Central memory CD8-positive, alpha-beta T cell (primary cell): ENCODE measurements around the gene TBC1D16.
"Not testable (repeated sequence)": the region's sequence is repeated elsewhere in the genome, so short reads cannot be mapped to it uniquely, and the experiment has no call there.

ENCODE experiments used
- ATAC-seq: fragments of 150-1000 bp; cut with Tn5 transposase; replicated peaks from 2 replicates; pipeline ENCODE4 v1.10.0; 2022; ENCODE audit warnings: mild to moderate bottlenecking, moderate FRiP score, moderate number of reproducible peaks; ENCODE audit not compliant: poor library complexity, severe bottlenecking; ENCODE audit errors: extremely low read depth
- DNase-seq, 2 donors: peaks; one replicate each; pipeline ENCODE4 v3.0.0; 2021; ENCODE audit warnings: low spot score in 2 of 2
- H3K27ac Mint-ChIP-seq: one replicate; pipeline ENCODE4 v1.8.0; 2022; ENCODE audit warnings: low read depth, mild to moderate bottlenecking, moderate library complexity, mixed read lengths
- H3K27me3 Mint-ChIP-seq: one replicate; pipeline ENCODE4 v1.8.0; 2022; ENCODE audit warnings: mixed read lengths
- H3K36me3 Mint-ChIP-seq: one replicate; pipeline ENCODE4 v1.8.0; 2022; ENCODE audit warnings: mild to moderate bottlenecking, moderate library complexity, mixed read lengths; ENCODE audit not compliant: insufficient read depth
- H3K4me1 Mint-ChIP-seq: one replicate; pipeline ENCODE4 v1.8.0; 2022; ENCODE audit warnings: mixed read lengths
- H3K4me3 Mint-ChIP-seq: one replicate; pipeline ENCODE4 v1.8.0; 2022; ENCODE audit warnings: mild to moderate bottlenecking, moderate library complexity, mixed read lengths
- H3K9me3 Mint-ChIP-seq: one replicate; pipeline ENCODE4 v1.8.0; 2022; ENCODE audit warnings: mixed read lengths

The TBC1D16 gene

DNA sequence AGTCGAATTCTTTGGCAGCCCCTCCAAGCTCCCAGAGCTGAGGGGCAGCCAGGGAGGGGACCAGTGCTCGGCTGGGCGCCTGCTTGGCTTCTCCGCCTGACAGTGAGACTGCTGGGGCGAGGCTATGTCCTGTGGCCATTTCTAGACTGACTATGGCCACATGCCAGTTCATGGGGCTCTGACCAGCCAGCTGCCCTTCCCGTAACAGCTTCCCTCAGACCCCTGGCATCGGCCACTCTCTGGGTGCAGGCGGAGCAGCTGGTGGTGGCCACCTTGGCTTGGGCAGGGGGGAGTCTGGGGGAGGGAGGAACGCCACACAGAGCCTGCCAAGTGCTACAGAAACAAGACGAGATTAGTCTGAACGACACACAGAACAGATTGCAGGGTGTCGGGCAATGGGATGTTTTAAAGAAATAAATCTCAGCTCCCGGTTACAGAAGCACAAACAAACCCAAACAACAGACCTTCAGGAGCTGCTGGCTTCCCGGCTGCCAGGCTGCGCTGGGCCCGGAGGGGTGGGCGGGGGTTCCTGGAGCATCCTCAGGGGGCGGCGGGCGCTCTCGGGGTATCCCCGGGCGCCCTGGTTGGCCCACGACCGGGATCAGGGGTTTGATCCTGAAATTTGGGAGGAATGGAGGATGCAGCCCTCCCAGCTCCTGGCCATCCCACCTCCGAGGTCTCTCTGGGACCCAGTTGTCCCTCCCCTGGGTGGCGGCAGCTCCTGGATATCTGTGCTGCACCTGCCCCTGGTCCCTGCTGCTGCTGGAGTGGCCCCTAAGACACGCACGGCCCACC lies 34.5 kb downstream of the TBC1D16 start:
- ATAC-seq (no peak), DNase-seq (no peak)
- no peaks in the 10 kb centered on the region for H3K9me3 Mint-ChIP-seq
- peaks cover 8% of the 10 kb centered on the region for H3K36me3 Mint-ChIP-seq
- no peaks in the 10 kb centered on the region for H3K27me3 Mint-ChIP-seq
- no peak overlapping the region for H3K27ac Mint-ChIP-seq
- H3K4me3 Mint-ChIP-seq, result no peak overlapping the region
- peaks cover 29% of the 10 kb centered on the region for H3K4me1 Mint-ChIP-seq

- H3K4me3 Mint-ChIP-seq, result no peak overlapping the region
These were observed 35.5 kb downstream of the TBC1D16 start for GRCh38 chr17:80000136-80000535.

DNA sequence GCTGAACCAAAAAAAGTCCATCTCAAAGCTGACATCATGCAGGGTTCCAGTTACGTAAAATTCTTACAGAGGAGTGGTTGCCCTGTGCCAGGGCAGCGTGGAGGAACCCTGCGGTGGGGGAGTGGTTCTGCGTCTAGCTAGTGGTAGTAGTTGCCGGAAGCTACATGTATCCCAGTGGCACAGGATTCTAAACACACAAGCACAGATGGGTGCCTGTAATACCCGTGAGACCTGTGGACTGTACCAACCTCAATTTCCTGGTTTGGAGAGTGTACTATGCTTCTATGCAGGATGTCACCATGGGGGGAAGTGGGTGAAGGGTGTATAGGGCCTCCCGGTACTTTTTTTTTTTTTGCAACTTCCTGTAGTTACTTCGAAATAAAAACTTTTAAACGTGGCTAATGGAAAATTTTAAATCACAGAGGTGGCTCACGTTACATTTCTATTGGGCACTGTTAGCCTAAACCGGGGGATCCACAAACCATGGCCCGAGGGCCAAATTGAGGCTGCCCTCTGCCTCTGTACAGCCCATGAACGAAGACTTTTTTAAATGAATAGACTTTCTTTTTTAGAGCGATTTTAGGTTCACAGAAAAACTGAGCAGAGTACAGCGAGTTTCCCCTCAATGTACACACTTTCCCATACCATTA lies 38.5 kb downstream of the TBC1D16 start:
- H3K4me3 Mint-ChIP-seq, result peak overlapping the region; percentile 71
- no peaks in the 10 kb centered on the region for H3K27me3 Mint-ChIP-seq
- H3K4me1 Mint-ChIP-seq, result peaks cover 31% of the 10 kb centered on the region
- ATAC-seq, result peak; percentile 98
- peak; percentile 59 to 87 for DNase-seq
- H3K36me3 Mint-ChIP-seq, result peaks cover 8% of the 10 kb centered on the region
- peak overlapping the region; percentile 82 for H3K27ac Mint-ChIP-seq
- H3K9me3 Mint-ChIP-seq, result no peaks in the 10 kb centered on the region

More at GRCh38 chr17:80000136-80000535, 35.5 kb downstream of the TBC1D16 start:
- H3K36me3 Mint-ChIP-seq, result peaks cover 8% of the 10 kb centered on the region
- H3K27me3 Mint-ChIP-seq, result no peaks in the 10 kb centered on the region
- H3K9me3 Mint-ChIP-seq, result no peaks in the 10 kb centered on the region
- no peak for DNase-seq
- H3K27ac Mint-ChIP-seq, result no peak overlapping the region
- peaks cover 24% of the 10 kb centered on the region for H3K4me1 Mint-ChIP-seq
- ATAC-seq, result no peak

- Mint-ChIP-seq H3K4me1 (peaks cover 34% of the 10 kb centered on the region), H3K27ac (peak overlapping the region; percentile 82), H3K4me3 (peak overlapping the region; percentile 3), H3K36me3 (peaks cover 8% of the 10 kb centered on the region), H3K9me3 (no peaks in the 10 kb centered on the region), H3K27me3 (no peaks in the 10 kb centered on the region)
- no peak for ATAC-seq
- DNase-seq, result no peak
These were observed 39.4 kb downstream of the TBC1D16 start for GRCh38 chr17:79996291-79996690.

DNA sequence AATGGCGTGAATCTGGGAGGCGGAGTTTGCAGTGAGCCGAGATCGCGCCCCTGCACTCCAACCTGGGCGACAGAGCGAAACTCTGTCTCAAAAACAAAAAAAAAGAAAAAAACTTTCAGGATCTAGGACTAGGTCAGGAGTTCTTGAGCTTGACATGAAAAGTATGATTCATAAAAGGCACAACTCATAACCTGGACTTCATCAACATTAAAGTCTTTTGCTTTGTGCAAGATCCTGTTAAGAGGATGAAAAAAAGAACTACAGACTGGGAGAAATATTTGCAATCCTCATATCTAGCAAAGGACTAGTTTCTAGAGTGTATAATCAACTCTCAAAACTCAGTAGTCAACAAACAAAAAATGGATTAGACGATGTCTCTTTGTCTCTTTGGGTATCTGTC lies 40.0 kb downstream of the TBC1D16 start:
- H3K27ac Mint-ChIP-seq, result no peak overlapping the region
- peak overlapping the region; percentile 3 for H3K4me3 Mint-ChIP-seq
- peaks cover 8% of the 10 kb centered on the region for H3K36me3 Mint-ChIP-seq
- peaks cover 40% of the 10 kb centered on the region for H3K4me1 Mint-ChIP-seq
- ATAC-seq (no peak), DNase-seq (no peak)
- peaks cover 5% of the 10 kb centered on the region for H3K27me3 Mint-ChIP-seq
- H3K9me3 Mint-ChIP-seq, result no peaks in the 10 kb centered on the region

- Mint-ChIP-seq H3K27me3 (peaks cover 11% of the 10 kb centered on the region), H3K4me3 (no peak overlapping the region), H3K27ac (no peak overlapping the region), H3K4me1 (peaks cover 41% of the 10 kb centered on the region), H3K36me3 (peaks cover 8% of the 10 kb centered on the region), H3K9me3 (no peaks in the 10 kb centered on the region)
- DNase-seq (no peak), ATAC-seq (no peak)
These were observed 41.1 kb downstream of the TBC1D16 start for GRCh38 chr17:79994602-79995001.

DNA sequence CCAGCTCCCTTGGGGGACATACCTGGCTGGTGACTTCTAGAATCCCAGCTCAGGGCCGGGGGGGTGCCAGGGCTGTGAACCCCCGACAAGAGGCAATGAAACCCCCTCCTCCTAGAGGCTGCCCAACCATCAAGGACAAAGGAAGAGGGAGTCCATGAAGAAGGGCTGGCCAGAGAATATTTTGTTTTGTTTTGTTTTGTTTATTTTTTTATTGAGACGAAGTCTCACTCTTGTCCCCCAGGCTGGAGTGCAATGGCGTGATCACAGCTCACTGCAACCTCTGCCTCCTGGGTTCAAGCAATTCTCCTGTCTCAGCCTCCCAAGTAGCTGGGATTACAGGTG lies 41.5 kb downstream of the TBC1D16 start:
- not testable (repeated sequence) for ATAC-seq, H3K27ac Mint-ChIP-seq, H3K36me3 Mint-ChIP-seq, H3K4me3 Mint-ChIP-seq, DNase-seq, H3K9me3 Mint-ChIP-seq
- H3K4me1 Mint-ChIP-seq, result peaks cover 41% of the 10 kb centered on the region
- H3K27me3 Mint-ChIP-seq, result peaks cover 11% of the 10 kb centered on the region

- Mint-ChIP-seq H3K9me3 (no peaks in the 10 kb centered on the region), H3K36me3 (peaks cover 8% of the 10 kb centered on the region), H3K4me1 (peaks cover 41% of the 10 kb centered on the region), H3K27me3 (peaks cover 11% of the 10 kb centered on the region), H3K4me3 (peak overlapping the region; percentile 63), H3K27ac (no peak overlapping the region)
- ATAC-seq (no peak), DNase-seq (no peak)
These were observed 42.1 kb downstream of the TBC1D16 start for GRCh38 chr17:79993390-79994227.

DNA sequence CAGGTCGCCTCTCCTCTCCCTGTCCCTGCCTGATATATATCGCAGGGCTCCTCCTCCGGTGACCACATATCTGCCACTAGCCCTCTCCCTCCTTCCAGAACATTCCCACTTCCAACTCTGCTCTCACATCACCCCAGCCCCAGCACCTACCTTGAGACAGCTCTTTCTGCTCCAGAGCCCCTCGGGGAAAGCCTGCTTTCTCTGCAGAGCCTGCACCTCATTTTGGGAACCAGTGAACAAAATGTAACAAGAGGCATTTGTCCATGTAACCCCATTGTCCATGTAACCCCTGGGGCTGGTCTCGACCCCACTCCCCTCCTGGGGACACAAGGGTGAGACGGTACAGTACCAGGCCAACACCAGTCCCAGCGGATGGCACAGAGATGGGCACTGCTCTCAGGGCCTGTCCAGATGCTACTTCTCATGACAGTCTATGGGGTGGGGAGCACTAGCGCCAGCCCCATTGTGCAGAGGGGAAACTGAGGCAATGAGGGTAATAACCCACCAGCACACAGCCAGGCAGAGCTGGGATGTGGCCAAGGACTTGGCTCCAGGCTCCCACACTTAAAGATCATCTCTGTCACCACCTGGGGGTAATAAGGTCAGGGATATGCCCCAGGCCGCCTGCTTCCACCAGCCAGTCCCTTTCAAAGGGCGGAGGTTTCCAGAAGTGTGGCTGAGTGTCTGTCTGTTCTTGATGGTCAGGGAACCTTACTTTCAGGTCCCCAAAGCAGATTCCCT lies 42.9 kb downstream of the TBC1D16 start:
- ATAC-seq (no peak), DNase-seq (no peak)
- Mint-ChIP-seq H3K27me3 (peaks cover 11% of the 10 kb centered on the region), H3K27ac (peak overlapping the region; percentile 35), H3K4me3 (peak overlapping the region; percentile 63), H3K9me3 (no peaks in the 10 kb centered on the region), H3K4me1 (peaks cover 36% of the 10 kb centered on the region), H3K36me3 (peaks cover 5% of the 10 kb centered on the region)

GRCh38 chr17:79991924-79992648 lies 43.6 kb downstream of the TBC1D16 start:
- peak overlapping the region; percentile 63 for H3K4me3 Mint-ChIP-seq
- DNase-seq (no peak), ATAC-seq (no peak)
- H3K27ac Mint-ChIP-seq, result peak overlapping the region; percentile 35
- H3K36me3 Mint-ChIP-seq, result peaks cover 3% of the 10 kb centered on the region
- H3K4me1 Mint-ChIP-seq, result peaks cover 28% of the 10 kb centered on the region
- H3K27me3 Mint-ChIP-seq, result peaks cover 11% of the 10 kb centered on the region
- no peaks in the 10 kb centered on the region for H3K9me3 Mint-ChIP-seq

- Mint-ChIP-seq H3K4me3 (peak overlapping the region; percentile 63), H3K4me1 (peaks cover 21% of the 10 kb centered on the region), H3K36me3 (no peaks in the 10 kb centered on the region), H3K9me3 (no peaks in the 10 kb centered on the region), H3K27me3 (peaks cover 11% of the 10 kb centered on the region), H3K27ac (no peak overlapping the region)
- ATAC-seq, result peak; percentile 90
- DNase-seq, result peak; percentile 57 to 64
These were observed 44.3 kb downstream of the TBC1D16 start for GRCh38 chr17:79991140-79991923.
